SK-N-SH treated with all-trans-retinoic acid at 6 μM for 48 hours (cell line): ENCODE results near the gene EFCAB9.

Source experiments
- ATAC-seq: fragments of 200-7000 bp; cut with Tn5 transposase; 3 replicates; pipeline ENCODE4 v1.9.1; 2020; ENCODE audit warnings: mild to moderate bottlenecking, moderate library complexity
- ARNTL ChIP-seq: fragments of 450-650 bp; formaldehyde crosslinking; IDR thresholded peaks from 2 replicates; pipeline ENCODE4 v1.5.0; 2020; ENCODE audit warnings: low read depth, mild to moderate bottlenecking, moderate library complexity, borderline replicate concordance
- BACH2 ChIP-seq: fragments of 250-450 bp; sonication (Bioruptor Pico); IDR thresholded peaks from 2 replicates; pipeline ENCODE4 v1.9.0; 2021; ENCODE audit warnings: mild to moderate bottlenecking, borderline replicate concordance
- CREB5 ChIP-seq: fragments of 250-450 bp; sonication (Bioruptor Pico); IDR thresholded peaks from 2 replicates; pipeline ENCODE4 v1.5.1; 2020; ENCODE audit warnings: low read depth, mild to moderate bottlenecking, moderate library complexity
- CSDC2 ChIP-seq: fragments of 250-450 bp; sonication (Bioruptor Pico); IDR thresholded peaks from 2 replicates; pipeline ENCODE4 v1.5.0; 2020; ENCODE audit warnings: mild to moderate bottlenecking, moderate library complexity
- CSRNP3 ChIP-seq: fragments of 250-450 bp; sonication (Bioruptor Pico); IDR thresholded peaks from 2 replicates; pipeline ENCODE4 v1.5.1; 2021; ENCODE audit warnings: mild to moderate bottlenecking, moderate library complexity
- GLIS3 ChIP-seq: fragments of 250-450 bp; sonication (Bioruptor Pico); IDR thresholded peaks from 2 replicates; pipeline ENCODE4 v1.5.0; 2020; ENCODE audit warnings: mild to moderate bottlenecking, moderate library complexity
- ISL1 ChIP-seq: fragments of 250-450 bp; sonication (Bioruptor Pico); IDR thresholded peaks from 2 replicates; pipeline ENCODE4 v2.1.2; 2022; ENCODE audit warnings: mild to moderate bottlenecking, moderate library complexity
- OSR1 ChIP-seq: fragments of 250-450 bp; sonication (Bioruptor Pico); IDR thresholded peaks from 2 replicates; pipeline ENCODE4 v1.8.0; 2022; ENCODE audit warnings: moderate library complexity, mild to moderate bottlenecking, inconsistent platforms
- PATZ1 ChIP-seq: fragments of 250-450 bp; sonication (Bioruptor Pico); IDR thresholded peaks from 2 replicates; pipeline ENCODE4 v1.8.0; 2020; ENCODE audit warnings: mild to moderate bottlenecking, moderate library complexity, borderline replicate concordance
- POU6F1 ChIP-seq: fragments of 250-450 bp; sonication (Bioruptor Pico); IDR thresholded peaks from 2 replicates; pipeline ENCODE4 v1.8.0; 2021; ENCODE audit warnings: low read depth, mild to moderate bottlenecking, moderate library complexity, borderline replicate concordance
- PPARA ChIP-seq: fragments of 250-450 bp; sonication (Bioruptor Pico); IDR thresholded peaks from 2 replicates; pipeline ENCODE4 v1.5.0; 2020; ENCODE audit warnings: mild to moderate bottlenecking, borderline replicate concordance
- RARB ChIP-seq: fragments of 250-450 bp; sonication (Bioruptor Pico); IDR thresholded peaks from 2 replicates; pipeline ENCODE4 v1.8.0; 2021; ENCODE audit warnings: mild to moderate bottlenecking, moderate library complexity
- TCF4 ChIP-seq: fragments of 250-450 bp; sonication (Bioruptor Pico); IDR thresholded peaks from 2 replicates; pipeline ENCODE4 v1.8.0; 2021; ENCODE audit warnings: mild to moderate bottlenecking, moderate library complexity, borderline replicate concordance
- TOX ChIP-seq: fragments of 250-450 bp; sonication (Bioruptor Pico); IDR thresholded peaks from 2 replicates; pipeline ENCODE4 v1.8.0; 2021; ENCODE audit warnings: mild to moderate bottlenecking, moderate library complexity, borderline replicate concordance
- TSHZ2 ChIP-seq: fragments of 250-450 bp; sonication (Bioruptor Pico); IDR thresholded peaks from 2 replicates; pipeline ENCODE4 v1.5.0; 2020; ENCODE audit warnings: mild to moderate bottlenecking, moderate library complexity
- ZC3H10 ChIP-seq: fragments of 250-450 bp; sonication (Bioruptor Pico); IDR thresholded peaks from 2 replicates; pipeline ENCODE4 v1.5.1; 2021; ENCODE audit warnings: mild to moderate bottlenecking, moderate library complexity
- ZFP3 ChIP-seq: fragments of 250-450 bp; sonication (Bioruptor Pico); IDR thresholded peaks from 2 replicates; pipeline ENCODE4 v1.5.0; 2020; ENCODE audit warnings: mild to moderate bottlenecking, moderate library complexity
- ZFP30 ChIP-seq: fragments of 450-650 bp; formaldehyde crosslinking; IDR thresholded peaks from 2 replicates; pipeline ENCODE4 v1.5.0; 2022; ENCODE audit warnings: mild to moderate bottlenecking, moderate library complexity
- ZNF565 ChIP-seq: fragments of 450-650 bp; formaldehyde crosslinking; conservative IDR thresholded peaks from 2 replicates; pipeline ENCODE4 v1.5.0; 2020; ENCODE audit warnings: low read depth, mild to moderate bottlenecking, moderate library complexity
- ZNF70 ChIP-seq: fragments of 450-650 bp; formaldehyde crosslinking; IDR thresholded peaks from 2 replicates; pipeline ENCODE4 v1.5.0; 2020; ENCODE audit warnings: mild to moderate bottlenecking, moderate library complexity
- ZNF8 ChIP-seq: fragments of 450-650 bp; formaldehyde crosslinking; IDR thresholded peaks from 2 replicates; pipeline ENCODE4 v1.5.0; 2020; ENCODE audit warnings: mild to moderate bottlenecking, moderate library complexity

The EFCAB9 gene

GRCh38 chr5:172159016-172159415, 35.0 kb upstream of the EFCAB9 start:
- no peak for ATAC-seq
- TF ChIP-seq ZFP30 (CRISPR knock-in tag) (no peak), ARNTL (CRISPR knock-in tag) (no peak), ZC3H10 (CRISPR knock-in tag) (no peak), BACH2 (CRISPR knock-in tag) (no peak), ZNF70 (no peak), TOX (CRISPR knock-in tag) (no peak), CSDC2 (CRISPR knock-in tag) (no peak), OSR1 (CRISPR knock-in tag) (no peak), TCF4 (CRISPR knock-in tag) (no peak), PPARA (CRISPR knock-in tag) (no peak), TSHZ2 (CRISPR knock-in tag) (no peak), GLIS3 (CRISPR knock-in tag) (no peak), RARB (CRISPR knock-in tag) (no peak), CREB5 (no peak), PATZ1 (CRISPR knock-in tag) (no peak), CSRNP3 (no peak), ISL1 (no peak)

GRCh38 chr5:172160506-172160905, 33.5 kb upstream of the EFCAB9 start:
- ATAC-seq, result no peak
- TF ChIP-seq ZNF565 (CRISPR knock-in tag), result no peak
- no peak for TF ChIP-seq TCF4 (CRISPR knock-in tag)
- TF ChIP-seq OSR1 (CRISPR knock-in tag), result no peak
- TF ChIP-seq PPARA (CRISPR knock-in tag), result no peak
- no peak for TF ChIP-seq ZNF8 (CRISPR knock-in tag)
- TF ChIP-seq ZNF70, result no peak
- no peak for TF ChIP-seq TOX (CRISPR knock-in tag)
- no peak for TF ChIP-seq POU6F1 (CRISPR knock-in tag)
- TF ChIP-seq ISL1, result no peak
- TF ChIP-seq ZFP3 (CRISPR knock-in tag), result no peak

- ATAC-seq, result peak; percentile 61
- TF ChIP-seq CSDC2 (CRISPR knock-in tag) (no peak), POU6F1 (CRISPR knock-in tag) (no peak), ZNF565 (CRISPR knock-in tag) (no peak), PPARA (CRISPR knock-in tag) (no peak), ZFP3 (CRISPR knock-in tag) (no peak), RARB (CRISPR knock-in tag) (no peak), ZNF8 (CRISPR knock-in tag) (no peak), PATZ1 (CRISPR knock-in tag) (no peak), ISL1 (no peak), ZFP30 (CRISPR knock-in tag) (no peak), CREB5 (no peak), OSR1 (CRISPR knock-in tag) (no peak), TCF4 (CRISPR knock-in tag) (no peak)
These were observed 31.5 kb upstream of the EFCAB9 start for GRCh38 chr5:172162323-172162986.
